Mesothelial cell of epicardium (in vitro differentiated cells): ENCODE data around the gene DPP6. TPM values are rescaled to one million over a fixed set of nuclear protein-coding genes. Genes with fewer than 3 reads are reported as not detected.

Experiments
- DNase-seq, 2 experiments: peaks; one replicate each; pipeline ENCODE4 v3.0.0; 2021; ENCODE audit warnings: low spot score in 2 of 2; ENCODE audit not compliant: unreplicated experiment in 2 of 2
- H3K27ac Mint-ChIP-seq: 2 replicates; pipeline ENCODE4 v1.8.0; 2021; ENCODE audit warnings: mixed read lengths
- H3K27me3 Mint-ChIP-seq: 2 replicates; pipeline ENCODE4 v1.8.0; 2021; ENCODE audit warnings: low read depth, mixed read lengths
- H3K36me3 Mint-ChIP-seq: 2 replicates; pipeline ENCODE4 v1.8.0; 2021; ENCODE audit warnings: mixed read lengths
- H3K4me1 Mint-ChIP-seq: 2 replicates; pipeline ENCODE4 v1.8.0; 2021; ENCODE audit warnings: mixed read lengths
- H3K4me3 Mint-ChIP-seq: 2 replicates; pipeline ENCODE4 v1.8.0; 2021; ENCODE audit warnings: mild to moderate bottlenecking, moderate library complexity, mixed read lengths
- H3K9me3 Mint-ChIP-seq: 2 replicates; pipeline ENCODE4 v1.8.0; 2021; ENCODE audit warnings: mixed read lengths
- total RNA-seq: library from RNA; stranded (reverse); gene quantifications from 3 replicates; pipeline ENCODE4 v1.2.1, GENCODE V29; 2021
- TF ChIP-seq, protein P1 (sequence below): fragments of 200-600 bp; sonication (generic); IDR thresholded peaks from one replicate; pipeline ENCODE4 v1.5.0; 2021; ENCODE audit warnings: antibody characterized with exemption; ENCODE audit not compliant: unreplicated experiment

DPP6 gene
- total RNA-seq, 1 donor from 2014 or later = 0.09 TPM

DNA sequence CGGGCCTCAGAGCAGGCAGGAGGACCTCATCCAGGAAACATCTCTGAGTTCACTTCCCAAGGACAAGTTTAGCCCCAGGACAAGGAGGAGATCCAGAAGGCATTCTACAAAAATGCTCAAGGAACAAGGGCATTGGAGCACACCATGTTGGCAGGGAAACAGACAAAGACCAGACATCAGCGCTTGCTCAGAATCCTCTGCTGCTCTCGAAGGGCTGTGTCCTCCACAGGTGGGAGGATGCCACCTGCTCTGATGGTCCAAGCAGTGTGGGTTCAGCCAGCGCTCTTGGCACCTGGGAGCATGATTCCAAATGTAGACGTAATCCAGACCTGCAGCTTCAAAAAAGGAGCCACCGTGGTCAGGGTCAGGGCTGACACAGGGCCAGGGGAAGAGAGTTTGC, 160.7 kb downstream of the DPP6 start:
- peaks cover 11% of the 10 kb centered on the region for H3K9me3 Mint-ChIP-seq
- no peaks in the 10 kb centered on the region for H3K4me1 Mint-ChIP-seq
- no peak for DNase-seq
- no peak overlapping the region for H3K27ac Mint-ChIP-seq
- no peaks in the 10 kb centered on the region for H3K27me3 Mint-ChIP-seq
- TF ChIP-seq, protein P1, sequence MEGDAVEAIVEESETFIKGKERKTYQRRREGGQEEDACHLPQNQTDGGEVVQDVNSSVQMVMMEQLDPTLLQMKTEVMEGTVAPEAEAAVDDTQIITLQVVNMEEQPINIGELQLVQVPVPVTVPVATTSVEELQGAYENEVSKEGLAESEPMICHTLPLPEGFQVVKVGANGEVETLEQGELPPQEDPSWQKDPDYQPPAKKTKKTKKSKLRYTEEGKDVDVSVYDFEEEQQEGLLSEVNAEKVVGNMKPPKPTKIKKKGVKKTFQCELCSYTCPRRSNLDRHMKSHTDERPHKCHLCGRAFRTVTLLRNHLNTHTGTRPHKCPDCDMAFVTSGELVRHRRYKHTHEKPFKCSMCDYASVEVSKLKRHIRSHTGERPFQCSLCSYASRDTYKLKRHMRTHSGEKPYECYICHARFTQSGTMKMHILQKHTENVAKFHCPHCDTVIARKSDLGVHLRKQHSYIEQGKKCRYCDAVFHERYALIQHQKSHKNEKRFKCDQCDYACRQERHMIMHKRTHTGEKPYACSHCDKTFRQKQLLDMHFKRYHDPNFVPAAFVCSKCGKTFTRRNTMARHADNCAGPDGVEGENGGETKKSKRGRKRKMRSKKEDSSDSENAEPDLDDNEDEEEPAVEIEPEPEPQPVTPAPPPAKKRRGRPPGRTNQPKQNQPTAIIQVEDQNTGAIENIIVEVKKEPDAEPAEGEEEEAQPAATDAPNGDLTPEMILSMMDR = no peak
- H3K36me3 Mint-ChIP-seq = no peaks in the 10 kb centered on the region
- H3K4me3 Mint-ChIP-seq = no peak overlapping the region

DNA sequence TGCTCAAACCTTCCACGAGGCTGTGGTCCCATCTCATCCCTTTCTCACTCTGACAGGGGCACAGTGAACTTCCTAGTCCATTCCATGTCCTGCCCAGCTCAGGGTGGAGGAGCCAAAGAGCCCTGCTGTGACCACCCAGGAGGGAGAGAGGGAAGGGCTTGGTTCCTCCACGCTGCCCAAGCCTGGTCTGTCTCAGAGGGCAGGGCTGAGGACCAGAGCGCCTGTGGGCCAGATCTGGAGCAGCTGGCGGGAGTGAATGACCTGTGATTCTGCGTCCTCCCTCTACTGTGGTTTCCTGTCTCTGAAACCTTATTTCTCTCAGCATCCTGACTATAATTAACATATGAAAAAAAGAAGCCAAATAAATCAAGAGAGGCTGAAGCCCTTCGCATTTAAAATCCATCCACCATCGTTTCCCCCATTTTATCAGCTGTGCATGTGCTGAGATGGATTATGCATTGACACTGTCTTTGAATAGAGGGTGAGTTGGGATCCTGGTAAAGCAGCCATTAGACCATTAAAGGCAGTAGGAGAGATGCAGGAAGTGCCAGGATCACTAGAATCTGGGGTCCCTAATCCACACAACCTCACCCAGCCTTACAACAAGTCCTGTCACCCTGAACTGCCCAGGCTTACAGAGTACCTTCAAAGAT, 165.6 kb downstream of the DPP6 start:
- H3K27ac Mint-ChIP-seq = no peak overlapping the region
- no peaks in the 10 kb centered on the region for H3K36me3 Mint-ChIP-seq
- TF ChIP-seq, protein P1 = no peak
- H3K9me3 Mint-ChIP-seq = peaks cover 14% of the 10 kb centered on the region
- no peak overlapping the region for H3K4me3 Mint-ChIP-seq
- no peaks in the 10 kb centered on the region for H3K27me3 Mint-ChIP-seq
- no peak for DNase-seq
- H3K4me1 Mint-ChIP-seq = no peaks in the 10 kb centered on the region

DNA sequence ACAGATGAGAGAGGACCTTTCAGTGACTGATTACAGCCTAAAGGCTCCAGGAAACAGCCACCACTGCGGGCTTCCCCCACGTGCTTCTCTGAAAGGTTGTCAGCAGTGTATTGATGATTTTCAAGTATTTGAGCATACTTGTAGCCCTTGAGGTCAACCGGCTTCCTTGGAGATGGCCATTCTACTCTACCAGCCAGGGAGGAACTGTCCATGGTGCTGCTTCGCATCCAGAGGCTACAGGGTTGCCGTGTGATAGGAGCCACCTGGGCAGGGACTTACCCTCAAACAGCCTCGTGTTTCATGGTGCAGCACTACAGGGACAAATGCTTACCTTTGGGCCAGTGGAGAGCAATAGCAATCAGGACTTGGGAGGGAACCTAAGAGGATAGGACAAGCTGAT, 179.5 kb downstream of the DPP6 start:
- TF ChIP-seq, protein P1 = no peak
- DNase-seq = no peak
- Mint-ChIP-seq H3K4me3 (no peak overlapping the region), H3K4me1 (no peaks in the 10 kb centered on the region), H3K27ac (no peak overlapping the region), H3K9me3 (peaks cover 10% of the 10 kb centered on the region), H3K27me3 (no peaks in the 10 kb centered on the region), H3K36me3 (no peaks in the 10 kb centered on the region)

DNA sequence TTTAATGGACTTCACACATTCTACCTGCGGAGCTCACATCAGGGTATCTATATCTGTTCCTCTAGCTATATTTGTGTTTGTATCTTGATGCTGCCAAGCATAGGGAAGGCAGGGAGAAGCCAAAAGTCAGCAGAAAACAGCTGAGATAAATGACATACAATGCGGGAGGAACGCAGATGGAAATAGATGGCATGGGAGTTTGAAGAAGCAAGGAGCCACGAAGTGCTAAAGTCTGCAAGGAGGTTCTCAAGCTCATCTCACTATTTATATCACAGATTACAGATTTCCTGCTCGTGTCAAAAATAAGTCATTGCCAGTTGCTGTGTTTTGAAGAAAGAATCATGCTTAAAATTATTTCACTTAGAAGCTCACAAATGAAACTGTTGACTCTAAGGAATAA, 180.5 kb downstream of the DPP6 start:
- Mint-ChIP-seq H3K27ac (no peak overlapping the region), H3K9me3 (peaks cover 10% of the 10 kb centered on the region), H3K4me3 (no peak overlapping the region), H3K4me1 (no peaks in the 10 kb centered on the region), H3K36me3 (no peaks in the 10 kb centered on the region), H3K27me3 (no peaks in the 10 kb centered on the region)
- TF ChIP-seq, protein P1 = no peak
- DNase-seq = no peak

DNA sequence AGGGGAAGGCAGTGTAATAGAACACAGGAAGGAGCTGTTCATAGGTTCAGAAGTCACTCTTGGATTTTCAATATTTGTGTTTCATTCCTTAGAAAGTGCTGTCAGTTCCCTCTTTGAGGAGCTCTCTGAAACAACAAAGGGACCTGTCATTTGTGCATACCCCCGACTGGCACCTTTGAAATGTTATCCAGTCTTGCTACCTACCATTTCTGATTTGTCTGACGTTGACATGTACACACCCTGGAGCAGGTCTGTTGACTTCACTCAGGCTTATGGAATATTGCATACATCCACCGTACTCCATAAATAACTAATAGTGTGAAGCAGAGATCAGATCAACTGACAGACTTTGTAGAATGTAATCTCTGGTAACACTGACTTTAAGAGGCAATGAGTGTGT, 189.8 kb downstream of the DPP6 start:
- Mint-ChIP-seq H3K27me3 (no peaks in the 10 kb centered on the region), H3K9me3 (peaks cover 36% of the 10 kb centered on the region)

More for the DNA sequence above, 189.8 kb downstream of the DPP6 start:
- TF ChIP-seq, protein P1 = no peak
- DNase-seq = no peak
- Mint-ChIP-seq H3K36me3 (no peaks in the 10 kb centered on the region), H3K4me3 (no peak overlapping the region), H3K4me1 (no peaks in the 10 kb centered on the region), H3K27ac (no peak overlapping the region)
